SU-DHL-6 (cell line): ENCODE results near the gene BET1L.

Experiments used
- CTCF ChIP-seq: fragments of 200-600 bp; sonication (generic); IDR thresholded peaks from one replicate; pipeline ENCODE4 v1.5.1; 2017; ENCODE audit warnings: antibody characterized with exemption, mild to moderate bottlenecking, low read length, moderate library complexity; ENCODE audit not compliant: insufficient read depth, poor library complexity, severe bottlenecking
- EZH2phosphoT487 ChIP-seq: fragments of 200-600 bp; sonication (generic), shearing (Covaris generic); conservative IDR thresholded peaks from 2 replicates; pipeline ENCODE4 v1.6.1; 2018; ENCODE audit warnings: mild to moderate bottlenecking, antibody characterized with exemption, low read length, moderate library complexity, mixed read lengths

- TF ChIP-seq CTCF (no peak), EZH2phosphoT487 (no peak)
Measured at GRCh38 chr11:253160-253885, 46.1 kb upstream of the BET1L start.
